NCI-H345 treated with DMSO at 0.1 percent for 48 hours (cell line): ENCODE results near the gene SPCS1.
"Not testable (repeated sequence)": the region's sequence is repeated elsewhere in the genome, so short reads cannot be mapped to it uniquely, and the experiment has no call there.

Experiments
- DNase-seq: peaks from one replicate; lab custom pipeline; 2025; ENCODE audit not compliant: unreplicated experiment; lab: John Stamatoyannopoulos, UW

Gene SPCS1

DNA sequence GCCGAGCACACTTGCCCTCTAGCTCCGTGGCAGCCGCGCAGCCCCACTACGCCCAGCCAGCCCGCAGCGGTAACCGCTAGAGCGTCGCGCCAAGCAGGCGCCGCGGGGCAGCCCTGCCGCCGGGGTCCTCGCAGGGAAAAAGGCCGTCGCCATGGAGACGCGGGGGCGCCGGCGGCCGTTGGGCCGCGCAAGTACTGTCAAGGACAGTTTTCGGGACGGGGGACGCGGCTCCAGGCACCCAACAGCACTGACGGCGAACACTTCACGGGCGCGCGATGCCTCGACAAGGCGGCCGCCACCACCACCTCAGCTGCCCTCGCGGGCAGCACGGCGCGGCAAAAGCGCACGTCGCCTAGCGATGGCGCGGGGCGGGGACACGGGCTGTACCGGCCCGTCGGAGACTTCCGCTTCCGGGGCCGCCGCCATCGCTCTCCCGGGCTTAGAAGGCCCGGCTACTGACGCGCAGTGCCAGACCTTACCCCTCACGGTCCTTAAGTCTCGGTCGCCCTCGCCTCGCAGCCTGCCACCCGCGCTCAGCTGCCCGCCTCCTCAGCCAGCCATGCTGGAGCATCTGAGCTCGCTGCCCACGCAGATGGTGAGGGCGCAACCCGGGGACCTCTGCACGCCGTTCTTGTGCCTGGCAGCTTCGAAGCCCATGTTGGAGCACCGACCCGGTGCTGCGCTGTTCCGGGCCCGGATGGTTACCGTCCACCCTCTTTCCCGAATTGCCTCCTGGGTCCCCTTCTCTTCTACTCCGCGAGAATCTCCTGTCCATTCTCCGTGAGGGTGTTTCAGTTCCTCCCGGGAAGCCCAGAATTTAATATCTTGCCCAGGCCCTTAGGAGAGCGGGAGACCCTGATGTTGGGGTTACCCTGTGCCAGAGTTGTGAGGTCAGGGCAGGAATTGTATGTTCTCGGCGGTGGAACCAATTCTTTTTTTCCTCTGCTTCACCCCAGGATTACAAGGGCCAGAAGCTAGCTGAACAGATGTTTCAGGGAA is at the start of gene SPCS1, which contains the start of gene GLT8D1:
SPCS1 (plus strand) TSS at position 419 of the 999 bp plus-strand sequence; CDS start at position 560, 141 bp downstream.
GLT8D1 (minus strand) TSS at position 104 of the 999 bp plus-strand sequence. CDS start 5,331 bp downstream, outside the sequence.
- DNase-seq = peak; percentile 41

DNA sequence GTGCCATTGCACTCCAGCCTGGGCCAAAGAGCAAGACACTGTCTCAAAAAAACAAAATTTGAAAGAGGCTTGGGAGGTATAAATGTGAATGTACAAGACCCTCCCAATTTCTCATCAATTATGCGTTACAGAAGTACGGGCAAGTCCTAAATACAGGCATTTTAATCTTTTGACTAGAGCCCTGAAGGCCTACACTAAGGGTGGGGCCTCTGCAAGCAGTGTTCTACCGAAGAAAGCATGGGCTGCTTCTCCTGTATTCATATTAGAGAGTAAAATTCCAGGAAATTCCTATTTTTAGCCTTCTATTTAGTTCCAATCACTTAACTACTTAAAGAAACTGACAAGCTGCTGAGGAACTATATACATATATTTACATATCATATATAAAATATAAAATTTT is 45.9 kb upstream of the SPCS1 start:
- no peak for DNase-seq

DNA sequence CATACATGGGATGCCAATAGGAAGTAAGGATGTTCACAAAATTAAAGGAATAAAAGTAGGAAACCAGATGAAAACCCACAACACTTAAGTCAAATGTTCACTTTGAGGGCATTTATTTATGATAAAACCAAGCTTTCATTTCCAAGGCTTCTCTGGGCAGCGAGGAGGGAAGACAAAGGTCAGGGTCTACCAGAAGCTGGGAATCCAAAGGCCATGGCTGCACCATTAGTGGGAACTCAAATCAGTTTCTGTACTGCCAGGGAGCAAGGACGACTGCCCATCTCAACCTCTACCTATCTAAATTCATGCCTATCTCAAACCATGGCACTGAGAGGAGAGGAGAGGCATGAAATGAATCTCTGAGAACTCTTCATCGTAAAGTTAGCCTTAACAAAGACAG is 42.8 kb upstream of the SPCS1 start:
- no peak for DNase-seq

DNA sequence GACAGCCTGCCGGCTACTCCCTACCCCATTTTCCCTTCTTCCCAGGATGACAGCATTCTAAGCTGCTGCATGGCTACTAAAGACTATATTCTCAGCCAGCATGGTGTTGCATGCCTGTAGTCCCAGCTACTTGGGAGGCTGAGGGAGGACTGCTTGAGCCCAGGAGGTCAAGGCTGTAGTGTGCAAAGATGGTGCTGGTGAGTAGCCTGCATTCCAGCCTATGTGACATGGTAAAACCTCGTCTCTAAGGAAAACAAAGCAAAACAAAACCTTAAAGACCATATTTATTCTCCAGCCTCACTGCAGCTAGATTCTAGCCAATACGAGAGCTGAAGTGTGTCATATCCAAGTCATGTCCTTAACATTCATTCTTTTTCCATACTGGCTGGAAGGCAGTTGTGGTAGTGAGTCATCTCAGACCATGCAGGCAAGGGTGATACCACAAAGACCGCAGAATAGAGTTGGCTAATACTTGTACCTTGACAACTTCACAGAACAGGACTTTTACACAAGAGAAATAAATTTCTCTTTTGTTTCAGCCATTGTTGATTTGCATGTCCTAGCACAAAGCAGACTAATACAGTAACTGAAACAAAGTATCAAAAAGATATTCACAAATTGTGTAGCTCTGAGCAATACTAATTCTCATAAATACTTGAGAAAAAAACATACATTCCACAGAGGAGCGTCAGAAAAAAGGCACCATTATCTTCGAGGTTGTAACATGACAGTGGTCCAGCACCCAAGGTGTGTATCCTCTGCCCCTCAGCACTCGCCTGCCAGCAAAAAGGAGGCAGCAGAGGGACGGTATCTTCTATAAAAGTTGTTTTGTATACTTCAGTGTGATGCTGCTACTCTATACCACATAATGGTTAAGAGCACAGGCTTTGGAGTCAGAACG is 35.0 kb upstream of the SPCS1 start:
- DNase-seq = no peak

DNA sequence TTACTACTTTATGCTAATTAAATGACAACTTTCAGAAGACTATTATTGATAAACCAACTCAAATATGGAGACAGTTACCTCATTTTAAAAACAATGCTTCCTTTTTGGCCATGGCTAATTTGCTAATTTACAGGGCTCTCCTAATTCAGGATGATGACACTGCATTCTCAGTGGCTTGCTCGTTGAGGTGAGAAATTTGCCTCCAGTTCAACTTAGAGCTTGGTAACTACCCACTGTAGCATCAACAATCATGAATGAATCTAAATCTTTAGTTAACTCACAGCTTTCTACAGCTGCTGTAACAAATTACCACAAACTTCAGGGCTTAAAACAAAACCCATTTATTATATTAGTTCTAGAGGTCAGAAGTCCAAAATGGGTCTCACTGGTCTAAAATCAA is 34.2 kb upstream of the SPCS1 start:
- DNase-seq = no peak

DNA sequence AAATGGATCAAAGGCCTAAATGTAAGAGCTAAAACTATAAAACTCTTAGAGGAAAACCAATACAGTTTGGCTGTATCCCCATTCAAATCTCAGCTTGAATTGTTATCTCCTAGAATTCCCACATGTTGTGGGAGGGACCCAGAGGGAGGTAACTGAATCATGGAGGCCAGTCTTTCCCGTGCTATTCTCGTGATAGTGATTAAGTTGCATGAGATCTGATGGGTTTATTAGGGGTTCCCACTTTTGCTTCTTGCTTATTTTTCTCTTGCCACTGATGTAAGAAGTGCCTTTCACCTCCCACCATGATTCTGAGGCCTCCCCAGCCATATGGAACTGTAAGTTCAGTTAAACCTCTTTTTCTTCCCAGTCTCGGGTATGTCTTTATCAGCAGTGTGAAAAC is 29.7 kb upstream of the SPCS1 start:
- not testable (repeated sequence) for DNase-seq

DNA sequence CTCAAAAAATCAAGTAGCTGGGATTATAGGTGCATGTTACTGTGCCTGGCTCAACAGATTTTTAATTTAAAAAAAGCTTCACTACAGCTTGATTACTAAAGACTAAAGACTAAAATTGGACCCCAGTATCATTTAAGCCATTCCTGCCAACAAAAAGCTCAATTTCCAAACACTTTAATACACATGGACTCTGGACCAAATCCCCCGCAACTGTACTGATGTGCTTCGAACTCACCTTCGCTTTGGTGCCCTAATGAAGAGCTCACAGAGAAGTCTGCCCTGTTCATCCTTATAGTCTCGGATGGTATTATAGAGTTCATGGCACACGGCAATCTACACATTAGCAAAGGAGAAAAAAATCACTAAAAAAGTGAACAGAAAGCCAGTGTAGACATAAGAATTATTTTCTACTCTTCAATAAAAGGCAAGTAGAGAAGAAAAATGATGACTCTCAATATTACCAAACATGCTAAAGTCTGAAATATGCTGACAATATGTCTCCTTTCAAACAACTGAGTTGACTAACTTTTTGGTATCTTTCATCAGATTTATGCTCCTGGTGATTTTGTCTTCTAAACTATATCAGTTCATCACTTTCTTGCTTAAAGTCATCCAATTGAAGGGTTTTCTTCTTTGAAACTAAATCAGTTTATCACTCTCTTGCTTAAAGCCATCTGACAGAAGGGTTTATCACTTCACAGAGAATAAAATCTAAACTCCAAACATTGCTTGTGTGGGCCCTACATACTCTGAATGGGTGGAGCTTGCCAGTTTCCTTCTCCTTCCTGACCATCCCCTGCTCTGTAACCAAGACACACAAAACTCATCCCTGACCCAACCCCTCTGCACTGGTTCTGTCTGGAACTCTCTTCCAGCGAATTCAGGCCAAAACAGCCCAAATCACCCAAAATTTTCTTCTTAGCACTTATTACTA is 27.4 kb upstream of the SPCS1 start:
- DNase-seq = no peak

DNA sequence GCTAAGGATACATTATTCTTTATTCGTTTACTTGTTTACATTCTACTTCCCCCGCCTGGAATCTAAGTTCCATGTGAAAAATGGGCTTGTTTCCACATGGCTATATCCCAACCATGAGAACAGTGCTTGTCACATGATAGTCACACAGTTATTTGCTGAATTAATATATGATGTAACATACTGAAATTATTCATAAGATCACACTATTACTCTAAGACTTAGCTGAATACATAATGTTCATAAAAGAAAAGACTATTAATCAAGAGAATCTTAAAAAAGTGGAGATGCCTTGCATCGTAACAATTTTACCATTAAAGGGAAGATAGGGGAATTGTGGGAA is 26.7 kb upstream of the SPCS1 start:
- DNase-seq = no peak

DNA sequence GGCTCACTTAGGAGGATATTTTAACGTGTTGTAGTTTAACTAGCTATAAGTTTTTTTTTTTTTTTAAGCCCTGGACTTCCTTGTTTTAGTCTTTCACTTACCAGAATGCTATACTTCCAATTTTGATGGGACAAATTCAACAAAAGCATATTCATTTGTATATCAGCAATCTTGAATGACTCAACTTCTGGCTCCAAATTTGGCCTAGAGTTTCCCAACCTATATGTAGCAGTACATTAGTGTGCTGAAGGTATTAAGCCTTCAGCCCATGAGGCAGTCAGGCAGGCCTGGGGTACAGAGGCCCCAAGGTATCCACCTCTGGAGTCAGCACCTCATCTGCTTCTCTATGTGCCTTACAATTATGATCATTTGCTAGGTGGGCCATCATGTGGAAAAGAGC is 26.1 kb upstream of the SPCS1 start:
- no peak for DNase-seq

DNA sequence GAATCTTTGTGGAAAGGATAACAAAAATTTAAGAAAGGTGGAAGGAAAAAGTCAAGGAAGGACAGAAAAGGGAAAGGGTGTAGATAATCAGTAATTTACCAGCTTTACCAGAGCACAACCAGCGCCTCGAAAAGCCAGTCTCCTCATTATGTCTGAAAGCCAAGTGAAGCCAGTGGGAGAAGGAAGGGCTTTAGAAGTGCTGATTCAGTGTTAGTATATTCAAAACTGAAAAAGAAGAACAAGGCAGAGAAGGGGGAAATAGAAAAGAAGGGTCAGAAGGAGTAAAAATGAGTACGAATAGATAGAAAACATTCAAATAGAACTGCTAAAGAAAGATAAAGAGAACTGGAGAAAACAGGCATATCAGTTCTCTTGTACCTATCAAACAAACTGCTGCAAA is 24.3 kb upstream of the SPCS1 start:
- no peak for DNase-seq

DNA sequence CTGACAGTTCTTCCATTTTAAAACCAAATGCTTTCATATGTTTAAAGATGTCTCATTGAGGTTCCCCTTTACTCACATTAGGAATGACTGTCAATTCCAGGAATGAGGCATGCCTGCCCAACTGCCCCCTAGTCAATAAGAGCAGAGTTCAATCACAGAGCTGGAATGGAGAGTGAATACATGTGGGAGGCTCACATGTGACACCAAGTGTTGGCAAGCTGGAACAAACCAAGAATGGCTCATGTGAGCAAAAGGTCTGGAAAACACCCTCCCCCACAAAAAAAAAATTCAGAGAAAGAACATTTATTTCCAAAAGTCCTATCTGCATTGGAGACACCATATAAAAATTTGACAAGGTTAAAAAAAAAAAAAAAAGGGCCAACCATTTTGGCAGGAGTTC is 23.9 kb upstream of the SPCS1 start:
- no peak for DNase-seq

DNA sequence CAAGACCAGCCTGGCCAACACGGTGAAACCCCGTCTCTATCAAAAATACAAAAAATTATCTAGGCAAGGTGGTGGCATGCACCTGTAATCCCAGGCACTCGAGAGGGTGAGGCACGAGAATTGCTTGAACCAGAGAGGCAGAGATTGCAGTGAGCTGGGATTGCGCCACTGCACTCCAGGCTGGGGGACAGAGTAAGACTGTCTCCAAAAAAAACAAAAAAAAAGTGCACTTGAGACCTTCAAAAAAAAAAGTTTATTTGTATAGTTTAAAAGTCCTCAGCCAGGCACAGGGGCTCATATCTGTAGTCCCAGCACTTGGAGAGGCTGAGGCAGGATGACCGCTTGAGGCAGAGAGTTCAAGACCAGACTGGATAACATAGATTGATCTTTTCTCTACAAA is 22.3 kb upstream of the SPCS1 start:
- no peak for DNase-seq

DNA sequence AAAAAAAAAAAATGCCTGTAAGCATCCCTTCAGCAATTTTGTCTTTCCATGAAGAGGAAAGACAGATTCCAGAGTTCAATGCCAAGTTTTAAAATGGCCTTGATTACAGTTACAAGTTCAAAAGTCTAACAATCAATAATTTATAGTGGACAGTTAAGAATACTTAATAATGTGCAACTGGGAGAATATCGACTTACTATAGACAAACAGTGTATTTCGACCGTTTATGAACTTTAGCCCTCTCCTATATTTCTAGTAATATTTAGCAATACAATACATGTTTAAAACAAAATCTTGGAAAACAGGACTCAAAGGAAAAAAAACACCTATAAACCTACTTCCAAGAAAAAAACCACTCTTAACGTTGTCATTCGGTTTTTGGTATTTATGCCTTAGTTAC is 21.7 kb upstream of the SPCS1 start:
- DNase-seq = no peak

DNA sequence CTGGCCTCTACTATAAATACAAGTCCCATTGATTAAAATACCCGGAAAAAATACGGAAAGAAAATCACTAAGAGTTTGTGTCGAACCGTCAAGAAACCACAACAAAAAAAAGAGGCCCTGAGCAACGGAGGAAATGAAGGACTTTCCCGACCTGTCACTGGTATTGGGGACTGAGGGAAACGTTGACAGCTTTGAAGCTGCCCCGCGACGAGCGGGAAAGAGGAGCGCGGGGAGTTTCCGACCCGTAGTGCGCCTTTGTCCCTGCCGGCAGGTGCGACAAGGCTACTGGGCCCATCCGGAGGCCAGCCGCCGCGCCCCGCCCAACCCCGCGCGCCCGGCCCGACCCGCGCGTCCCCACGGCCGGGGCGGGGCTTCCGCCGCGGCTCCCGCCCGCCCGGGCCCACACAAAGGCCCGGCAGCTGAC is 20.6 kb upstream of the SPCS1 start:
- DNase-seq = peak; percentile 48

DNA sequence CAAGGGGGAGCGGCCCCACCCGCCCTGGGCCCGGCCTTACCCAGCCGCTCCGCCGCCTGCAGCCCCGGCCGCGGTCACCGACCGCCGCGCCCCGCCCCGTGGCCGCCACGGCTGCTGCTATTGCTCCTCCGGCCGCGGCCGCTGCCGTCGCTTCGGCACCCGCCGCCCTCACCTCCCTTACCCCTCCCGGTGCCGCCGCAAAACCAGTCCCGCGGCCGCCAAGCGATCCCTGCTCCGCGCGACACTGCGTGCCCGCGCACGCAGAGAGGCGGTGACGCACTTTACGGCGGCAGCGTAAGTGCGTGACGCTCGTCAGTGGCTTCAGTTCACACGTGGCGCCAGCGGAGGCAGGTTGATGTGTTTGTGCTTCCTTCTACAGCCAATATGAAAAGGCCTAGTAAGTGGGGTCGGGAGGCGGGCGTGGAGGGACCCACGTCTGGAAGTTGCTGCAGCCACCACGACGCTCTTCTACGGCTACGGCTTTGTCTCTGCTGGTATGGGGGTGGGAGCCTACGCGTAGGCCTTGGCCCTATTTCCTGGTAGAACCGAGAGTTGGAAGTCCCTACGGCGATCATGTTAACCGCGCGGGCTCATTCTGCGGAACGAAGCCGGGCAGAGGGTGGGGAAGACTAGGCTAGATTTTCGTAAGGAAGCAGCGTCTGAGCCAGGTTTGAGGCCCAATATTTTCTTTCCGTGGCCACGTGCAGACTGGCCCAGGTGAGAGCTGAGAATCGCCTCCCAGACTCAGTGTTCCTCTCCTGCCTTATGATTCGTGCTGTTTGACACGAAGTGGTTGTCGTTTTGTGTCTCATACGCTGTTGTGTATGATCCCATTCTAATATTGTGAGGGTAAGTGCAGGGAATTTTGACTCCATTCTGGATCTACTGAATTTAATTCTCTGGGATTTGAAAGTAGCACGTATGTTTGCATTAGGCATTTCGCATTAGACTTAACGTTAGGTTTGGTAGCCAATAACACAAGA is 19.9 kb upstream of the SPCS1 start, which contains the start of the genes GNL3 and PBRM1:
GNL3 (plus strand) TSS at position 324 of the 983 bp plus-strand sequence; CDS start at position 385, 61 bp downstream.
PBRM1 (minus strand) TSS at position 205 of the 983 bp plus-strand sequence.
- DNase-seq = peak; percentile 68

DNA sequence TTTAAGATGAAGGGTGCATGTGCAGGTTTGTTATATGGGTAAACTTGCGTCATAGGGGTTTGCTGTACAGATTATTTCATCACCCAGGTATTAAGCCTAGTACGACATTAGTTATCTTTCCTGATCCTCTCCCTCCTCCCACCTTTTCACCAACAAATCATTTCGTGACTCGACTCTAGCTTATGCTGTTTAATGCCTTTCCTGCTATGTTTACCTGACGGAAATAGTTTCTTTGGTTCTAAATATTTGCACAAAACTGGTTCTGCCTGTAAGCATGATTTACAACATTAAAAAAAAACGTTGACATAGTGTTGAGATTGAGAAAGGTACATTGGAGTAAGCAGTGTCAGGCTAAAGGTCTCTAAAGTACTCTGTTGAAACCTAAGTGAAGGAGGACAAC is 17.6 kb upstream of the SPCS1 start:
- DNase-seq = no peak

DNA sequence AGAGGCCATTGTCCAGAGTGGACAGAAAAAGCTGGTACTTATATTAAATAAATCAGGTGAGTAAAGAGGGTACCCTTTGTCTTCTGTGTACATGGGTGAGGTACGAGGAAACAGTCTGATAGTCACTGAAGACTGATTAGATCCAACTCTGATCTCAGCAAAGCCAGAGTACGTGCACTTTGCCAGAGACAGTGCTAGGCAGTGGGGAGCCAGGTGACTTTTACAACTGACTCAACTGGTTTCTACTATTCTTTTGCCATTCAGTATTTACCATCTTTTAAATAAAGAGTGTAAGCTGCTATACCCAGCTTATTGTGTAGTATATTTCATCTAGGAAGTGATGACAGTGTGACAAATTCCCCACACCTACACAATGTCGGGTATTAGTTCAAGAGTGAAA is 16.8 kb upstream of the SPCS1 start:
- DNase-seq = no peak

DNA sequence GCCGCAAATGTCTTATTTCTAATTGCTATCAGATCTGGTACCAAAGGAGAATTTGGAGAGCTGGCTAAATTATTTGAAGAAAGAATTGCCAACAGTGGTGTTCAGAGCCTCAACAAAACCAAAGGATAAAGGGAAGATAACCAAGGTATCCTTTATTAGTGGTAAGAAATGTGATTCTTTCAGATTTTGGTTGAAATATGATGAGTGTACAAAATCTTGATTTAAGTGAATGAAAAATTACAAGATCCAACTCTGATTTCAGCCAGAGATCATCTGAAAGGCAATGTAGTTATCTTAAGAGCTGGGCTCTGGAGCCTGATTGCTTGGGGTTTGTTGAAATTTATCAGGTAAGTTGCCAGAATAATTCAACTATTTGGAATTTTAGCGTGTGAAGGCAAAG is 15.3 kb upstream of the SPCS1 start:
- no peak for DNase-seq

DNA sequence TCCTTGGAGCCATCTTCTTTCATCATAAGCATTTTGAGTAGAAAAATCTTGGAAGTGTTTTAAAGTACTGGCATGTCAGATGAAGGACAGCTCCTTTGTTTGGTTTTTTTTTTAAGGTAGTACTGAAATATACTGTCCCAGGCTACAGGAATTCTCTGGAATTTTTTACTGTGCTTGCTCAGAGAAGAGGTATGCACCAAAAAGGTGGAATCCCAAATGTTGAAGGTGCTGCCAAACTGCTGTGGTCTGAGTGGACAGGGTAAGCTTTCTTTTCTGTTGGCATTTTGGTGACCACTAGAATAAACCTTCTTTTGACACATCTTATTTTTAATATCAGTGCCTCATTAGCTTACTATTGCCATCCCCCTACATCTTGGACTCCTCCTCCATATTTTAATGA is 12.8 kb upstream of the SPCS1 start:
- no peak for DNase-seq
